Choroid plexus epithelial cell (primary cell): ENCODE measurements around the gene IGFL2.
"Not testable (repeated sequence)": the region's sequence is repeated elsewhere in the genome, so short reads cannot be mapped to it uniquely, and the experiment has no call there.

Experiments used
- DNase-seq: peaks from one replicate; pipeline ENCODE4 v3.0.0-alpha.2; 2010; ENCODE audit warnings: low read depth
- H3K4me3 ChIP-seq: 2 replicates; pipeline ENCODE4 v1.5.1; 2011; ENCODE audit warnings: low read depth, mild to moderate bottlenecking, control low read depth, low read length, moderate library complexity
- TF ChIP-seq, protein P1 (sequence below): conservative IDR thresholded peaks from 2 replicates; pipeline ENCODE4 v1.5.1; 2011; ENCODE audit warnings: low read depth, mild to moderate bottlenecking, control low read depth, inconsistent platforms, low read length, moderate library complexity

IGFL2 gene

DNA sequence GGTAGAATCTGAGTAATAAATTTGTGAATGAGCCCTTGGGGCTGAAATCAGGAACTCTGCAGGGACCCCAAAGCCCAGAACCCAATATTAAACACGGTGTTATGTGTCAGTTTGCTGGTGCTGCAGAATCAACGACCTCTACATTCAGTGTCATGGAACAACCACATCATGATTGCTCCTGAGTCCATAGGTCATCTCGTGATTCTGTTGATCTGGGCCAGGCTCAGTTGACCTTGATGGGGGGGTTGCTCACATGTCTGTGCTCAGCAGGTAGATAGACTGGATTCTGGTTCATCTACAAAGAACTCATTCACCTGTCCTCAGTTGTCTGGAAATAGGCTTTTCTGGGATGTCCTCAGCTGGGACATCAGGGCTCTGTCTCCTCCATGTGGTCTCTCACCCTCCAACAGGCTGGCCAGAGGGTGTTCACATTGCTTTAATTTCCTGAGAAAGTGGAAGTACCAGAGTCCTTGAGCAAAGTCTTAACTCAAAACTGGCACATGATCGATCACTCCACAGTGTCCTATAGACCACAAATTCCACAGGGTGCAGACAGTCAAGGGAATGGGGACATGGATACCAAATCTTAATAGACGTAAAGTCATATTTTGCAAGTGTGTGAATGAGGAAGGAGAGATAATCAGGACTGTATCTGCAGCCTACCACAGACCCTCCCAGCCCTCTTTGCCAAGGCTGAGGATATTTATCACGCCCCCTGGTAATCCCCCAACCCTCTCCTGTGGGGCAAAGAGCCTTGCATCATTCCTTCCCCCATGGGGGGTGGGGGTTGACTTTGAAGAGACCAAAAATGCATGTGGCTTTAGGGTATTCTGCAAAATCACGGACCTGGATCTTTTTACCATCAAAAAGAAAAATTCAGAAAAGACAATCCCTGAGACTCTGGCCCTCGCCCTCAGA, 42.2 kb downstream of the IGFL2 start:
- TF ChIP-seq, protein P1, sequence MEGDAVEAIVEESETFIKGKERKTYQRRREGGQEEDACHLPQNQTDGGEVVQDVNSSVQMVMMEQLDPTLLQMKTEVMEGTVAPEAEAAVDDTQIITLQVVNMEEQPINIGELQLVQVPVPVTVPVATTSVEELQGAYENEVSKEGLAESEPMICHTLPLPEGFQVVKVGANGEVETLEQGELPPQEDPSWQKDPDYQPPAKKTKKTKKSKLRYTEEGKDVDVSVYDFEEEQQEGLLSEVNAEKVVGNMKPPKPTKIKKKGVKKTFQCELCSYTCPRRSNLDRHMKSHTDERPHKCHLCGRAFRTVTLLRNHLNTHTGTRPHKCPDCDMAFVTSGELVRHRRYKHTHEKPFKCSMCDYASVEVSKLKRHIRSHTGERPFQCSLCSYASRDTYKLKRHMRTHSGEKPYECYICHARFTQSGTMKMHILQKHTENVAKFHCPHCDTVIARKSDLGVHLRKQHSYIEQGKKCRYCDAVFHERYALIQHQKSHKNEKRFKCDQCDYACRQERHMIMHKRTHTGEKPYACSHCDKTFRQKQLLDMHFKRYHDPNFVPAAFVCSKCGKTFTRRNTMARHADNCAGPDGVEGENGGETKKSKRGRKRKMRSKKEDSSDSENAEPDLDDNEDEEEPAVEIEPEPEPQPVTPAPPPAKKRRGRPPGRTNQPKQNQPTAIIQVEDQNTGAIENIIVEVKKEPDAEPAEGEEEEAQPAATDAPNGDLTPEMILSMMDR = no peak
- DNase-seq = no peak
- no peak overlapping the region for H3K4me3 ChIP-seq

DNA sequence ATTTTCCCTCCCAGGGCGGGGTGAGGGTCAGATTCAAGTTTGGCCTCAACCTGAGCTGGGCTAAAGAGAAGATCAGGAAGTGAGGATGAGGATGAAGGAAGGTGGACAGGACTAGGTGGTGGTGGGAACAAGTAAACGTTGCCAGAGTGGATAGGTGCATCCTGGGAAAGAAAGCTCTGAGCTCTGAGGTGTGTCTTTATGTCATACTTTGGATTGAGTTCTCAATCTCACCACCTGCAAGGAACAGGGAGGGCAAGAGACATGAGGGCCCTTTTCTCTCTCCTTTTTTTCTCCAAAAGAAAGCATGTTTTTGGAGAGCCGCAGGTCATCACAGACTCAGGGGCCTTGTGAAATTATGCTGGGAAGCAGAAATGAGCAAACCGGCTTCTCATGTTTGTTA, 43.3 kb downstream of the IGFL2 start:
- TF ChIP-seq, protein P1 = no peak

DNA sequence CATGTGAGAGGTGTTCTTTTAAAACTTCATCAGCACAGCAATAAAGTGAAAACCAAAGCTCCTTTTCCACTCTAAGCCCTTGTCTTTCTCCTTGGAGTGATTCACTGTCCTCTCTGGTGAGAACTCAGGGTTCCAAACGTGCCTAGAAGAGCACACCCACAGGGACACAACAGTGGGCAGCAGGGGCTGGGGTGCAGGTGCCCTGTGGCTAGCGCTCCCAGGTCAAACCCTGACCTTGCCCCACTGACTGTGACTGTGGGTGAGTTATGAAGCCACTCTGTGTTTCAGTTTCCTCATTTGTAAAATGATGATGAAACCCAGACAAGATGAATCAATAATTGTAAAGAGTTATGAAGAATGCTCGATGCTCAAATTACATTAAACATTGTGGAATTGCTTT, 43.9 kb downstream of the IGFL2 start:
- H3K4me3 ChIP-seq = no peak overlapping the region
- TF ChIP-seq, protein P1 = no peak

More for the DNA sequence above, 43.3 kb downstream of the IGFL2 start:
- DNase-seq = no peak
- no peak overlapping the region for H3K4me3 ChIP-seq

DNA sequence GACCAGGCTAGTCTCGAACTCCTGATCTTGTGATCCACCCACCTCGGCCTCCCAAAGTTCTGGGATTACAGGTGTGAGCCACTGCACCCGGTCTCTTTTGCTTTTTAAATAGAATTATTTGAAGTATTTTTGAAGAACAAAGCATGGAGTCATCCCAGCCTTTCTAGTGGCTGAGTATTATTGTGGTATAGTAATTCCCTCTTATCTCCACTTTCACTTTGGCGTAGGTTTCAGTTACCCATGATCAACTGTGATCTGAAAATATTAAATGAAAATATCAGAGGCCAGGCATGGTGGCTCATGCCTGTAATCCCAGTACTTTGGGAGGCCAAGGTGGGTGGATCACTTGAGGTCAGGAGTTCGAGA, 44.6 kb downstream of the IGFL2 start:
- not testable (repeated sequence) for DNase-seq, H3K4me3 ChIP-seq

More for the DNA sequence above, 43.9 kb downstream of the IGFL2 start:
- DNase-seq = no peak

DNA sequence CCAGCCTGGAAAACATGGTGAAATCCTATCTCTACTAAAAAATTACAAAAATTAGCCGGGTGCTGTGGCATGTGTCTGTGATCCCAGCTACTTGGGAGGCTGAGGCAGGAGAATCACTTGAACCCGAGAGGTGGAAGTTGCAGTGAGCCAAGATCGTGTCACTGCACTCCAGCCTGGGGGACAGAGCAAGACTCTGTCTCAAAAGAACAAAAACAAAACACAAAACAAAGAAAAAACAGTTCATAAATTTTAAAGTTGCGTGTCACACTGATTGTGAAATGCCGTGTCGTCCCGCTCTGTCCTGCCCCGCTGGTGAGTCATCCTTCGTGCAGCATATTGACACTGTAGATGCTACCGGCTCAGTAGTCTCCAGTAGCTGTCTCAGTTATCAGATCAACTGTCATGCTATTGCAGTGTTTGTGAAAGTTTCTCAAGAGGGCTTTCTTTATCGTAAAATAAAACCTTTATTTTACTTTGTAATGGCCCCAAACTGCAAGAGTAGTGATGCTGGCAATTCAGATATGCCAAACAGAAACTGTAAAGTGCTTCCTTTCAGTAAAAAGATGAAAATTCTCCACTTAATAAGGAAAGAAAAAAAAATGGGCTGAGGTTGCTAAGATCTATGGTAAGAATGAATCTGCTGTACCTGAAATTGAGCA, 45.1 kb downstream of the IGFL2 start:
- TF ChIP-seq, protein P1 = no peak
- DNase-seq = peak; percentile 41
- H3K4me3 ChIP-seq = no peak overlapping the region

DNA sequence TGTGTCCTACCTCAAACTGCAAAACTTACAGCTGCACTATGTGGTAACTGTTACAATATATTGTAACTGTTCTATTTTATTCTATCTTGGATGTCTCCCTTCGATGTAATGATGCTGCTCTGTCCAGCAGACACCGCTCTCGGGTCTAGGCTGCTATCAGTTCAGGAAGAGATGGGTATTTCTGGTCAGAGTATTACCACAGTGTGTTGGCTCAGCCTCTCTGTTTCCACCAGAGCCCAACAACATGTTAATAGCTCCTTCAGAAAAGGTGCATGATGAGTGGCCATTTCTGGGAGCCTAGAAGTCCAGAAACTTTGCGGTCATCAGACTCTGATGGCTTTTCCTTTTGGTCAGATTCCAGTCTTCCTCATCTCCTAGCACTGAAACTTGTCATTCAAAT, 45.6 kb downstream of the IGFL2 start:
- DNase-seq = no peak
- TF ChIP-seq, protein P1 = no peak

GRCh38 chr19:46195104-46195503, 47.1 kb downstream of the IGFL2 start:
- DNase-seq = no peak
- TF ChIP-seq, protein P1 = no peak
- H3K4me3 ChIP-seq = no peak overlapping the region

More for the DNA sequence above, 45.6 kb downstream of the IGFL2 start:
- H3K4me3 ChIP-seq = no peak overlapping the region

- H3K4me3 ChIP-seq, DNase-seq: not testable (repeated sequence)
Measured at GRCh38 chr19:46195919-46196318, 47.9 kb downstream of the IGFL2 start.
